ENCODE results near the gene ABCA9. TPM values are rescaled to one million over a fixed set of nuclear protein-coding genes. Genes with fewer than 3 reads are reported as not detected.

Gene ABCA9, protein sequence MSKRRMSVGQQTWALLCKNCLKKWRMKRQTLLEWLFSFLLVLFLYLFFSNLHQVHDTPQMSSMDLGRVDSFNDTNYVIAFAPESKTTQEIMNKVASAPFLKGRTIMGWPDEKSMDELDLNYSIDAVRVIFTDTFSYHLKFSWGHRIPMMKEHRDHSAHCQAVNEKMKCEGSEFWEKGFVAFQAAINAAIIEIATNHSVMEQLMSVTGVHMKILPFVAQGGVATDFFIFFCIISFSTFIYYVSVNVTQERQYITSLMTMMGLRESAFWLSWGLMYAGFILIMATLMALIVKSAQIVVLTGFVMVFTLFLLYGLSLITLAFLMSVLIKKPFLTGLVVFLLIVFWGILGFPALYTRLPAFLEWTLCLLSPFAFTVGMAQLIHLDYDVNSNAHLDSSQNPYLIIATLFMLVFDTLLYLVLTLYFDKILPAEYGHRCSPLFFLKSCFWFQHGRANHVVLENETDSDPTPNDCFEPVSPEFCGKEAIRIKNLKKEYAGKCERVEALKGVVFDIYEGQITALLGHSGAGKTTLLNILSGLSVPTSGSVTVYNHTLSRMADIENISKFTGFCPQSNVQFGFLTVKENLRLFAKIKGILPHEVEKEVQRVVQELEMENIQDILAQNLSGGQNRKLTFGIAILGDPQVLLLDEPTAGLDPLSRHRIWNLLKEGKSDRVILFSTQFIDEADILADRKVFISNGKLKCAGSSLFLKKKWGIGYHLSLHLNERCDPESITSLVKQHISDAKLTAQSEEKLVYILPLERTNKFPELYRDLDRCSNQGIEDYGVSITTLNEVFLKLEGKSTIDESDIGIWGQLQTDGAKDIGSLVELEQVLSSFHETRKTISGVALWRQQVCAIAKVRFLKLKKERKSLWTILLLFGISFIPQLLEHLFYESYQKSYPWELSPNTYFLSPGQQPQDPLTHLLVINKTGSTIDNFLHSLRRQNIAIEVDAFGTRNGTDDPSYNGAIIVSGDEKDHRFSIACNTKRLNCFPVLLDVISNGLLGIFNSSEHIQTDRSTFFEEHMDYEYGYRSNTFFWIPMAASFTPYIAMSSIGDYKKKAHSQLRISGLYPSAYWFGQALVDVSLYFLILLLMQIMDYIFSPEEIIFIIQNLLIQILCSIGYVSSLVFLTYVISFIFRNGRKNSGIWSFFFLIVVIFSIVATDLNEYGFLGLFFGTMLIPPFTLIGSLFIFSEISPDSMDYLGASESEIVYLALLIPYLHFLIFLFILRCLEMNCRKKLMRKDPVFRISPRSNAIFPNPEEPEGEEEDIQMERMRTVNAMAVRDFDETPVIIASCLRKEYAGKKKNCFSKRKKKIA (N-terminal part only)
- total RNA-seq (2022; extraction: Qiagen RNA extraction), result not detected in 5 replicates

DNA sequence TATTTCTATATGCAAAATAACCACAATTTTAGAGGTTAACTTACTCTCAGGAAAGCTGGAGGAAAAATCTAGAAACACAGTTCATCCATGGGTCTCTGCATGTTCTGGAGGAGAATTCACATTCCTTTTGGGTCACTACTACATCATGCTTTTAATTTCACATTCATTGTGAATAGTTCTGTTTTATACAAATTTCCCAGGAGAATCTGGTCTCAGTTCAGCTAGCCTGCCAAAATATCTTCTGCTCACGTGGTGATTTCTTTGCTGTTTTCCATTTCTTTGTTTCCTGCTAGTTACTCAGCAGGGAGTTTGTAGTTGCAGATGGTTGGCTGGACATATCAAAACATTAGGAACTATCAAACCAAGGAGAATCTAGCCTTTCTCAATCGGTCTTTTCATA lies at the start of gene ABCA9:
TSS of gene ABCA9 (minus strand) at position 106 of the 400 bp plus-strand sequence. CDS start 9,801 bp downstream, outside the sequence.

GRCh38 chr17:68955181-68955841 lies 105.4 kb downstream of the ABCA9 start, which contains the start of gene ABCA8:
ABCA8 (minus strand) TSS chr17:68955392; CDS start chr17:68942034, 13,358 bp downstream.

Other genes with a start within 250 kb of the ABCA9 start
- gene ABCA8, start 105.5 kb downstream of the ABCA9 start, total RNA-seq (2022; extraction: Qiagen RNA extraction), result 0.24 to 0.54 TPM (median 0.33 TPM) in 5 replicates
- 0.03 to 0.16 TPM in 2 of 5 replicates, not detected in the others for gene ABCA6, start 81.0 kb upstream of the ABCA9 start, total RNA-seq (2022; extraction: Qiagen RNA extraction)
- gene ABCA10, start 167.9 kb upstream of the ABCA9 start, total RNA-seq (2022; extraction: Qiagen RNA extraction), result 0.03 to 0.16 TPM (median 0.07 TPM) in 5 replicates